Measurements from ENCODE around the gene CALD1. TPM values are rescaled to one million over a fixed set of nuclear protein-coding genes. Genes with fewer than 3 reads are reported as not detected.

The CALD1 gene
- total RNA-seq, 2 experiments from 2014 or later = 0.33 TPM; not detected in 1

GRCh38 chr7:134946260-134946659, 166.8 kb downstream of the CALD1 start:
- CTCF ChIA-PET = interaction anchor here (0.7 kb wide), 1 partner anchor 22 kb away, joined by 3 read pairs; no protein-coding TSS in a partner anchor
- ATAC-seq (ENCODE audit: poor library complexity) (peak; percentile 84), DNase-seq (peak in 4 of 14 experiments; percentile 7 to 21 (median 12))

DNA sequence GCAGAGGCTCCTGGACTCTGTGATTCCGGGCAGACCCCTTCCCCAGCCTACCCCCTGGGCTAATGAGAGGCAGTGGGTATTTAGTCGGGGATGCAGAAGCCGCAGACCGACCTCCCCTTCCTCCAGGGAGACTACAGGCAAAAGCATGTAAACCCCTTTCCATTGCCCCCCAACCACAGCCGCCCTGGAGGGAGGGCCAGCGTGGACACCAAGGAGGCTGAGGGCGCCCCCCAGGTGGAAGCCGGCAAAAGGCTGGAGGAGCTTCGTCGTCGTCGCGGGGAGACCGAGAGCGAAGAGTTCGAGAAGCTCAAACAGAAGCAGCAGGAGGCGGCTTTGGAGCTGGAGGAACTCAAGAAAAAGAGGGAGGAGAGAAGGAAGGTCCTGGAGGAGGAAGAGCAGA, 167.9 kb downstream of the CALD1 start:
- no peaks in the 10 kb centered on the region for H3K9me3 Mint-ChIP-seq

More at GRCh38 chr7:134946260-134946659, 166.8 kb downstream of the CALD1 start:
- Mint-ChIP-seq H3K4me1 (ENCODE audit: low read depth) (peaks cover 18% of the 10 kb centered on the region), H3K9me3 (no peaks in the 10 kb centered on the region), H3K36me3 (ENCODE audit: low read depth) (no peaks in the 10 kb centered on the region), H3K27me3 (no peaks in the 10 kb centered on the region), H3K4me3 (peak overlapping the region; percentile 43), H3K27ac (peak overlapping the region; percentile 25)
- no peak for TF ChIP-seq CTCF (IDR thresholded peaks at IDR 0.05)
- Histone ChIP-seq H3K4me1 (ENCODE audit: insufficient read depth, low read length) (no peaks in the 10 kb centered on the region), H3K36me3 (ENCODE audit: insufficient read depth, low read length) (no peaks in the 10 kb centered on the region), H3K27ac (ENCODE audit: low read depth in 1 of 2, low read length in 2 of 2) (no peak overlapping the region), H3K9me3 (ENCODE audit: control insufficient read depth in 1 of 2, insufficient read depth in 1 of 2, low read length in 2 of 2) (no peaks in the 10 kb centered on the region), H3K4me3 (ENCODE audit: low read length) (no peak overlapping the region), H3K27me3 (ENCODE audit: control insufficient read depth in 1 of 2, insufficient read depth in 2 of 2, low read length in 2 of 2) (no peaks in the 10 kb centered on the region)
- POLR2A ChIA-PET = no interaction called here
- intact Hi-C loops (cut with DNase I, micrococcal nuclease) = no loop called here

GRCh38 chr7:134947831-134948230, 168.4 kb downstream of the CALD1 start:
- Mint-ChIP-seq H3K4me1 (ENCODE audit: low read depth) (peaks cover 18% of the 10 kb centered on the region), H3K9me3 (no peaks in the 10 kb centered on the region), H3K4me3 (no peak overlapping the region), H3K27me3 (no peaks in the 10 kb centered on the region), H3K36me3 (ENCODE audit: low read depth) (no peaks in the 10 kb centered on the region), H3K27ac (no peak overlapping the region)
- no peaks in the 10 kb centered on the region for H3K9me3 ChIP-seq (ENCODE audit: control insufficient read depth in 1 of 2, insufficient read depth in 1 of 2, low read length in 2 of 2)
- no peak overlapping the region for H3K4me3 ChIP-seq (ENCODE audit: low read length)
- H3K27ac ChIP-seq (ENCODE audit: low read depth in 1 of 2, low read length in 2 of 2) = no peak overlapping the region
- ChIA-PET CTCF (interaction anchor here (0.6 kb wide), 2 partner anchors 13 to 225 kb away, joined by 3 to 4 read pairs; no protein-coding TSS in a partner anchor), POLR2A (no interaction called here)
- DNase-seq = no peak
- no peaks in the 10 kb centered on the region for H3K36me3 ChIP-seq (ENCODE audit: insufficient read depth, low read length)
- intact Hi-C loops (cut with DNase I, micrococcal nuclease) = no loop called here
- ATAC-seq (ENCODE audit: poor library complexity) = no peak
- no peaks in the 10 kb centered on the region for H3K27me3 ChIP-seq (ENCODE audit: control insufficient read depth in 1 of 2, insufficient read depth in 2 of 2, low read length in 2 of 2)
- no peaks in the 10 kb centered on the region for H3K4me1 ChIP-seq (ENCODE audit: insufficient read depth, low read length)
- TF ChIP-seq CTCF (IDR thresholded peaks at IDR 0.05) = no peak

More for the DNA sequence above, 167.9 kb downstream of the CALD1 start:
- H3K27ac ChIP-seq (ENCODE audit: low read depth in 1 of 2, low read length in 2 of 2) = no peak overlapping the region
- Mint-ChIP-seq H3K4me3 (no peak overlapping the region), H3K27me3 (no peaks in the 10 kb centered on the region), H3K36me3 (ENCODE audit: low read depth) (no peaks in the 10 kb centered on the region), H3K4me1 (ENCODE audit: low read depth) (peaks cover 18% of the 10 kb centered on the region), H3K27ac (no peak overlapping the region)
- H3K9me3 ChIP-seq (ENCODE audit: control insufficient read depth in 1 of 2, insufficient read depth in 1 of 2, low read length in 2 of 2) = no peaks in the 10 kb centered on the region
- TF ChIP-seq CTCF (IDR thresholded peaks at IDR 0.05) = no peak
- H3K4me3 ChIP-seq (ENCODE audit: low read length) = no peak overlapping the region
- ChIA-PET POLR2A (no interaction called here), CTCF (no interaction called here)
- no peaks in the 10 kb centered on the region for H3K27me3 ChIP-seq (ENCODE audit: control insufficient read depth in 1 of 2, insufficient read depth in 2 of 2, low read length in 2 of 2)
- intact Hi-C loops (cut with DNase I, micrococcal nuclease) = no loop called here
- DNase-seq (peak in 1 of 14 experiments; percentile 3), ATAC-seq (ENCODE audit: poor library complexity) (no peak)
- H3K4me1 ChIP-seq (ENCODE audit: insufficient read depth, low read length) = no peaks in the 10 kb centered on the region
- no peaks in the 10 kb centered on the region for H3K36me3 ChIP-seq (ENCODE audit: insufficient read depth, low read length)
